Measurements from ENCODE around the gene ADAMTS19.

DNA sequence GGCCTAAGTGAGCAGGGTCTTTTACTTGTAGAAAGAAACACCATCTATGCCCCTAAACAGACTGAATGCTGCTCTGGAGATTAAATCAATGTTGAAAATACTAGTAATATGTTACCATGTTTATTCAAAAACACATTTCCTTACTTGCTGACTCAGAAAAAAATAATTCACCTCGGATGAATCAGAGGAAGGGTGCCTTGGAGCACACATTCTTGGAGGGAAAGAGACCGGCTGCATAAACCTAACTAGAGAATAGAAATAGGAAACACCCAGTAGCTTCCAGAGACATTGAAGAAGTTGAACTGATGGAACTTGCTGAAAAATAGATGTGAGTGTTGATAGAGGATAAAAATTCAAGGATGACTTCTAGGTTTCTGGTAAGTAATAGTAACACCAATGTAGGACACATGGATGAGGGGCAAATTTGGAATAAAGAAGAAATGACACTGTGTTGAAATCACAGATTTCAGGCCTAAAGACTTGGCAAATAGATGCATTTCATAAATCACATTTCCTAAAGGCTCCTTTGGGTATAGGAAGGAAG lies 210.9 kb downstream of the ADAMTS19 start:
- TF ChIP-seq, protein P1, sequence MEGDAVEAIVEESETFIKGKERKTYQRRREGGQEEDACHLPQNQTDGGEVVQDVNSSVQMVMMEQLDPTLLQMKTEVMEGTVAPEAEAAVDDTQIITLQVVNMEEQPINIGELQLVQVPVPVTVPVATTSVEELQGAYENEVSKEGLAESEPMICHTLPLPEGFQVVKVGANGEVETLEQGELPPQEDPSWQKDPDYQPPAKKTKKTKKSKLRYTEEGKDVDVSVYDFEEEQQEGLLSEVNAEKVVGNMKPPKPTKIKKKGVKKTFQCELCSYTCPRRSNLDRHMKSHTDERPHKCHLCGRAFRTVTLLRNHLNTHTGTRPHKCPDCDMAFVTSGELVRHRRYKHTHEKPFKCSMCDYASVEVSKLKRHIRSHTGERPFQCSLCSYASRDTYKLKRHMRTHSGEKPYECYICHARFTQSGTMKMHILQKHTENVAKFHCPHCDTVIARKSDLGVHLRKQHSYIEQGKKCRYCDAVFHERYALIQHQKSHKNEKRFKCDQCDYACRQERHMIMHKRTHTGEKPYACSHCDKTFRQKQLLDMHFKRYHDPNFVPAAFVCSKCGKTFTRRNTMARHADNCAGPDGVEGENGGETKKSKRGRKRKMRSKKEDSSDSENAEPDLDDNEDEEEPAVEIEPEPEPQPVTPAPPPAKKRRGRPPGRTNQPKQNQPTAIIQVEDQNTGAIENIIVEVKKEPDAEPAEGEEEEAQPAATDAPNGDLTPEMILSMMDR (IDR thresholded peaks at IDR 0.05) = no peak
- TF ChIP-seq POLR2A (IDR thresholded peaks at IDR 0.05) (no peak), EP300 (IDR thresholded peaks at IDR 0.05) (no peak)

Measured in tibial nerve (tissue), 4 donors.